Liver (tissue), 9 donors: ENCODE results near the gene TOE1. TPM values are rescaled to one million over a fixed set of nuclear protein-coding genes. Genes with fewer than 3 reads are reported as not detected.

Source experiments
- DNase-seq: peaks from one replicate; pipeline ENCODE4 v3.0.0-alpha.2; 2017; ENCODE audit warnings: low spot score
- H3K27ac ChIP-seq, 2 donors: one replicate each; pipeline ENCODE4 v1.7.0; 2013; ENCODE audit warnings: inconsistent platforms in 2 of 2, low read length in 2 of 2, control low read depth in 1 of 2, low read depth in 1 of 2, mild to moderate bottlenecking in 1 of 2
- H3K27me3 ChIP-seq, 4 donors: one replicate each; pipeline versions ENCODE4 v1.6.1 to v1.7.0; 2013; ENCODE audit warnings: low read length in 3 of 4, inconsistent platforms in 1 of 4, mild to moderate bottlenecking in 1 of 4, moderate library complexity in 1 of 4; ENCODE audit not compliant: control insufficient read depth in 4 of 4, insufficient read depth in 4 of 4
- H3K36me3 ChIP-seq, 4 donors: one replicate each; pipeline versions ENCODE4 v1.6.1 to v1.7.0; 2013; ENCODE audit warnings: low read length in 3 of 4, mild to moderate bottlenecking in 3 of 4, low read depth in 1 of 4, moderate library complexity in 1 of 4; ENCODE audit not compliant: control insufficient read depth in 4 of 4, insufficient read depth in 3 of 4
- H3K4me1 ChIP-seq, 4 donors: one replicate each; pipeline versions ENCODE4 v1.6.1 to v1.7.0; 2013; ENCODE audit warnings: low read length in 3 of 4, mild to moderate bottlenecking in 3 of 4, moderate library complexity in 1 of 4; ENCODE audit not compliant: control insufficient read depth in 4 of 4, insufficient read depth in 4 of 4
- H3K4me3 ChIP-seq, 3 donors: one replicate each; pipeline versions ENCODE4 v1.6.1 to v1.7.0; 2013; ENCODE audit warnings: low read length in 3 of 3, control low read depth in 1 of 3, low read depth in 1 of 3, mild to moderate bottlenecking in 1 of 3
- H3K9ac ChIP-seq, 2 donors: one replicate each; pipeline ENCODE4 v1.7.0; 2013; ENCODE audit warnings: low read length in 2 of 2, mild to moderate bottlenecking in 2 of 2, moderate library complexity in 2 of 2, control low read depth in 1 of 2, low read depth in 1 of 2
- H3K9me3 ChIP-seq, 4 donors: one replicate each; pipeline versions ENCODE4 v1.6.1 to v1.7.0; 2013; ENCODE audit warnings: low read length in 3 of 4; ENCODE audit not compliant: control insufficient read depth in 4 of 4
- ATF3 ChIP-seq: IDR thresholded peaks from 2 replicates; pipeline ENCODE4 v1.6.1; 2016; ENCODE audit warnings: antibody characterized with exemption
- CTCF ChIP-seq: fragments of 150-350 bp; IDR thresholded peaks from 2 replicates; pipeline ENCODE4 v1.5.1; 2017; ENCODE audit warnings: improper control_type of control experiment, low read depth, low read length; ENCODE audit not compliant: missing input control
- EGR1 ChIP-seq, 2 donors: IDR thresholded peaks; 2 replicates each; pipeline ENCODE4 v1.6.1; 2016 to 2018; ENCODE audit warnings: antibody characterized with exemption in 2 of 2, low read depth in 2 of 2
- FOXA1 ChIP-seq: IDR thresholded peaks from 2 replicates; pipeline ENCODE4 v1.6.1; 2016; ENCODE audit warnings: antibody characterized with exemption
- FOXA2 ChIP-seq: IDR thresholded peaks from 2 replicates; pipeline ENCODE4 v1.6.1; 2016; ENCODE audit warnings: antibody characterized with exemption
- GABPA ChIP-seq, 2 donors: IDR thresholded peaks in 1 of 2; conservative IDR thresholded peaks in 1 of 2; 2 replicates each; pipeline ENCODE4 v1.6.1; 2016; ENCODE audit warnings: antibody characterized with exemption in 2 of 2, mild to moderate bottlenecking in 1 of 2, moderate library complexity in 1 of 2
- HNF4A ChIP-seq, 2 donors: conservative IDR thresholded peaks; 2 replicates each; pipeline ENCODE4 v1.6.1; 2016; ENCODE audit warnings: antibody characterized with exemption in 2 of 2, mild to moderate bottlenecking in 2 of 2
- HNF4G ChIP-seq: IDR thresholded peaks from 2 replicates; pipeline ENCODE4 v1.6.1; 2016; ENCODE audit warnings: antibody characterized with exemption
- JUND ChIP-seq, 2 donors: IDR thresholded peaks; 2 replicates each; pipeline ENCODE4 v1.6.1; 2016; ENCODE audit warnings: antibody characterized with exemption in 2 of 2
- NR2F2 ChIP-seq: IDR thresholded peaks from 2 replicates; pipeline ENCODE4 v1.6.1; 2016; ENCODE audit warnings: antibody characterized with exemption
- RAD21 ChIP-seq, 2 donors: IDR thresholded peaks; 2 replicates each; pipeline ENCODE4 v1.6.1; 2016; ENCODE audit warnings: antibody characterized with exemption in 2 of 2, mild to moderate bottlenecking in 2 of 2
- REST ChIP-seq: IDR thresholded peaks from 2 replicates; pipeline ENCODE4 v1.6.1; 2016; ENCODE audit warnings: antibody characterized with exemption, mild to moderate bottlenecking
- RXRA ChIP-seq, 2 donors: IDR thresholded peaks; 2 replicates each; pipeline ENCODE4 v1.6.1; 2017 to 2018; ENCODE audit warnings: antibody characterized with exemption in 2 of 2, mild to moderate bottlenecking in 1 of 2
- SP1 ChIP-seq: IDR thresholded peaks from 2 replicates; pipeline ENCODE4 v1.6.1; 2018; ENCODE audit warnings: antibody characterized with exemption, mild to moderate bottlenecking
- TAF1 ChIP-seq: conservative IDR thresholded peaks from 2 replicates; pipeline ENCODE4 v1.6.1; 2016; ENCODE audit warnings: antibody characterized with exemption, mild to moderate bottlenecking
- YY1 ChIP-seq: IDR thresholded peaks from 2 replicates; pipeline ENCODE4 v1.6.1; 2016; ENCODE audit warnings: antibody characterized with exemption, mild to moderate bottlenecking
- WGBS: extraction: QIAGEN DNeasy Blood & Tissue Kit; methylation state at CpG from one replicate; pipeline ENCODE4 v1.1.7; 2013; 5-methylcytosine and 5-hydroxymethylcytosine counted together
- polyA plus RNA-seq, 2 donors: library from polyadenylated mRNA; stranded (reverse) in 1 of 2; unstranded in 1 of 2; fragments of 200-250 nt in 1 of 2; fragments of >200 nt in 1 of 2; fragmentation: Nextera tagmentation in 1 of 2; extraction: Ambion mirVana in 1 of 2; gene quantifications; one replicate each; pipeline versions ENCODE4 v1.2.1 to v1.2.3, GENCODE V29; 2013 to 2015
- total RNA-seq, 2 donors: library from RNA; depleted of rRNA; stranded (reverse); fragments of >200 nt; gene quantifications; one replicate each; pipeline ENCODE4 v1.2.3, GENCODE V29; 2014
- TF ChIP-seq, protein P1 (sequence below): IDR thresholded peaks from 2 replicates; pipeline ENCODE4 v1.6.1; 2016; ENCODE audit warnings: antibody characterized with exemption
- TF ChIP-seq, protein P2 (sequence below): IDR thresholded peaks from 2 replicates; pipeline ENCODE4 v1.6.1; 2016; ENCODE audit warnings: antibody characterized with exemption
- donor health status: healthy.
- donor health status: healthy.
- donor health status: healthy.
- donor health status: healthy.
- donor health status: healthy.

Gene TOE1
- total and polyA plus RNA-seq, 4 donors, result 3.5 to 9.1 (median 5.8) TPM

GRCh38 chr1:45332346-45332720 lies 7.6 kb upstream of the TOE1 start (continued):
- TF ChIP-seq, protein P1, sequence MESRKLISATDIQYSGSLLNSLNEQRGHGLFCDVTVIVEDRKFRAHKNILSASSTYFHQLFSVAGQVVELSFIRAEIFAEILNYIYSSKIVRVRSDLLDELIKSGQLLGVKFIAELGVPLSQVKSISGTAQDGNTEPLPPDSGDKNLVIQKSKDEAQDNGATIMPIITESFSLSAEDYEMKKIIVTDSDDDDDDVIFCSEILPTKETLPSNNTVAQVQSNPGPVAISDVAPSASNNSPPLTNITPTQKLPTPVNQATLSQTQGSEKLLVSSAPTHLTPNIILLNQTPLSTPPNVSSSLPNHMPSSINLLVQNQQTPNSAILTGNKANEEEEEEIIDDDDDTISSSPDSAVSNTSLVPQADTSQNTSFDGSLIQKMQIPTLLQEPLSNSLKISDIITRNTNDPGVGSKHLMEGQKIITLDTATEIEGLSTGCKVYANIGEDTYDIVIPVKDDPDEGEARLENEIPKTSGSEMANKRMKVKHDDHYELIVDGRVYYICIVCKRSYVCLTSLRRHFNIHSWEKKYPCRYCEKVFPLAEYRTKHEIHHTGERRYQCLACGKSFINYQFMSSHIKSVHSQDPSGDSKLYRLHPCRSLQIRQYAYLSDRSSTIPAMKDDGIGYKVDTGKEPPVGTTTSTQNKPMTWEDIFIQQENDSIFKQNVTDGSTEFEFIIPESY, result no peak
- TF ChIP-seq HNF4G (no peak), EGR1 (IDR thresholded peaks at IDR 0.05; ENCODE audit: low read depth in 2 of 2) (no peak), SP1 (no peak)

GRCh38 chr1:45334308-45335245 lies 5.4 kb upstream of the TOE1 start:
- Histone ChIP-seq H3K4me3 (no peak overlapping the region), H3K4me1 (peaks cover 0 to 13% (median 4%) of the 10 kb centered on the region in 4 donors), H3K27me3 (no peaks in the 10 kb centered on the region), H3K27ac (no peak overlapping the region), H3K36me3 (peaks cover 2 to 21% (median 4%) of the 10 kb centered on the region in 4 donors), H3K9me3 (no peaks in the 10 kb centered on the region), H3K9ac (no peak overlapping the region)
- TF ChIP-seq REST, result no peak
- no peak for TF ChIP-seq YY1
- no peak for TF ChIP-seq FOXA2
- TF ChIP-seq HNF4G, result no peak
- TF ChIP-seq, protein P1, result no peak
- TF ChIP-seq CTCF, result no peak
- TF ChIP-seq TAF1, result no peak
- TF ChIP-seq SP1, result no peak
- TF ChIP-seq EGR1 (IDR thresholded peaks at IDR 0.05; ENCODE audit: low read depth in 2 of 2), result no peak
- no peak for TF ChIP-seq GABPA (IDR thresholded peaks at IDR 0.05 in 1 of 2, conservative IDR thresholded peaks at IDR 0.05 in 1 of 2)
- TF ChIP-seq ATF3, result no peak
- no peak for TF ChIP-seq RXRA (IDR thresholded peaks at IDR 0.05)
- TF ChIP-seq, protein P2, sequence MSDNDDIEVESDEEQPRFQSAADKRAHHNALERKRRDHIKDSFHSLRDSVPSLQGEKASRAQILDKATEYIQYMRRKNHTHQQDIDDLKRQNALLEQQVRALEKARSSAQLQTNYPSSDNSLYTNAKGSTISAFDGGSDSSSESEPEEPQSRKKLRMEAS, result no peak
- TF ChIP-seq JUND (IDR thresholded peaks at IDR 0.05), result no peak
- no peak for TF ChIP-seq FOXA1
- no peak for TF ChIP-seq RAD21 (IDR thresholded peaks at IDR 0.05)
- TF ChIP-seq NR2F2, result no peak
- TF ChIP-seq HNF4A (conservative IDR thresholded peaks at IDR 0.05), result no peak
- DNase-seq, result no peak
- 79% methylated on average over 9 of the region's 9 CpGs for WGBS
